ENCODE measurements around the gene CFAP97D2. TPM values are rescaled to one million over a fixed set of nuclear protein-coding genes. Genes with fewer than 3 reads are reported as not detected.

The CFAP97D2 gene
- total and polyA plus RNA-seq, 10 donors = 0.05 TPM; not detected in 9

- H3K27ac ChIP-seq = no peak overlapping the region
- no peak overlapping the region for H3K4me3 ChIP-seq
- intact Hi-C loops (cut with DNase I; ENCODE audit: low total_unique reads) = no loop called here
- 80 to 88% (median 85%) methylated on average over 9 of the region's 9 CpGs for WGBS, 5 donors
- peaks cover 0 to 24% (median 9%) of the 10 kb centered on the region in 6 donors for H3K4me1 ChIP-seq
- no peak for TF ChIP-seq POLR2AphosphoS5 (IDR thresholded peaks at IDR 0.05)
- no peak for TF ChIP-seq POLR2A (IDR thresholded peaks at IDR 0.05)
- TF ChIP-seq CTCF (IDR thresholded peaks at IDR 0.05 in 8 of 11, conservative IDR thresholded peaks at IDR 0.05 in 3 of 11) = no peak
- H3K36me3 ChIP-seq = no peaks in the 10 kb centered on the region
- H3K9me3 ChIP-seq = no peaks in the 10 kb centered on the region
- peaks cover 0 to 32% (median 9%) of the 10 kb centered on the region in 7 donors for H3K27me3 ChIP-seq (replicated peaks in 1 of 7)
- no peak for DNase-seq
These were observed 49.1 kb downstream of the CFAP97D2 start for GRCh38 chr13:114228176-114228575.

GRCh38 chr13:114229506-114229905, 50.4 kb downstream of the CFAP97D2 start:
- TF ChIP-seq POLR2A (IDR thresholded peaks at IDR 0.05) (no peak), POLR2AphosphoS5 (IDR thresholded peaks at IDR 0.05) (no peak), CTCF (IDR thresholded peaks at IDR 0.05 in 8 of 11, conservative IDR thresholded peaks at IDR 0.05 in 3 of 11) (no peak)
- intact Hi-C loops (cut with DNase I; ENCODE audit: low total_unique reads) = no loop called here
- Histone ChIP-seq H3K36me3 (no peaks in the 10 kb centered on the region), H3K27ac (no peak overlapping the region), H3K4me3 (no peak overlapping the region), H3K4me1 (peaks cover 0 to 30% (median 15%) of the 10 kb centered on the region in 6 donors), H3K9me3 (no peaks in the 10 kb centered on the region), H3K27me3 (replicated peaks in 1 of 7) (peaks cover 0 to 32% (median 9%) of the 10 kb centered on the region in 7 donors)
- 33 to 60% (median 43%) methylated on average over 4 of the region's 4 CpGs for WGBS, 5 donors
- no peak for DNase-seq

GRCh38 chr13:114230117-114230516, 51.1 kb downstream of the CFAP97D2 start:
- DNase-seq = no peak
- H3K9me3 ChIP-seq = no peaks in the 10 kb centered on the region
- no peaks in the 10 kb centered on the region for H3K36me3 ChIP-seq
- 25 to 47% (median 39%) methylated on average over 7 of the region's 7 CpGs for WGBS, 5 donors
- TF ChIP-seq POLR2AphosphoS5 (IDR thresholded peaks at IDR 0.05) (no peak), POLR2A (IDR thresholded peaks at IDR 0.05) (no peak), CTCF (IDR thresholded peaks at IDR 0.05 in 8 of 11, conservative IDR thresholded peaks at IDR 0.05 in 3 of 11) (no peak)
- H3K4me1 ChIP-seq = peaks cover 0 to 30% (median 15%) of the 10 kb centered on the region in 6 donors
- peaks cover 0 to 32% (median 9%) of the 10 kb centered on the region in 7 donors for H3K27me3 ChIP-seq (replicated peaks in 1 of 7)
- H3K27ac ChIP-seq = no peak overlapping the region
- intact Hi-C loops (cut with DNase I; ENCODE audit: low total_unique reads) = no loop called here
- no peak overlapping the region for H3K4me3 ChIP-seq

- WGBS, 5 donors = 35 to 66% (median 44%) methylated on average over 3 of the region's 3 CpGs
- peaks cover 0 to 32% (median 9%) of the 10 kb centered on the region in 7 donors for H3K27me3 ChIP-seq (replicated peaks in 1 of 7)
- no peak for DNase-seq
- H3K4me3 ChIP-seq = no peak overlapping the region
- H3K27ac ChIP-seq = no peak overlapping the region
- intact Hi-C loops (cut with DNase I; ENCODE audit: low total_unique reads) = no loop called here
- peaks cover 1 to 33% (median 19%) of the 10 kb centered on the region in 6 donors for H3K4me1 ChIP-seq
- no peak for TF ChIP-seq POLR2A (IDR thresholded peaks at IDR 0.05)
- TF ChIP-seq CTCF (IDR thresholded peaks at IDR 0.05 in 8 of 11, conservative IDR thresholded peaks at IDR 0.05 in 3 of 11) = no peak
- TF ChIP-seq POLR2AphosphoS5 (IDR thresholded peaks at IDR 0.05) = no peak
- no peaks in the 10 kb centered on the region for H3K36me3 ChIP-seq
- no peaks in the 10 kb centered on the region for H3K9me3 ChIP-seq
These were observed 51.5 kb downstream of the CFAP97D2 start for GRCh38 chr13:114230575-114230974.
